Gastroesophageal sphincter (tissue), 4 donors: ENCODE data around the gene KCNMB3. TPM values are rescaled to one million over a fixed set of nuclear protein-coding genes. Genes with fewer than 3 reads are reported as not detected.

ENCODE experiments used
- ATAC-seq: fragments of 150-250 bp; one replicate; pipeline ENCODE4 v1.9.1; 2016; ENCODE audit warnings: mild to moderate bottlenecking, moderate library complexity
- H3K27ac ChIP-seq, 4 donors: fragments of 200-600 bp; sonication (generic) in 3 of 4; 1 replicate in 3 of 4; 2 replicates in 1 of 4; pipeline ENCODE4 v1.5.1; 2016 to 2019
- H3K27me3 ChIP-seq: fragments of 200-600 bp; sonication (generic); one replicate; pipeline ENCODE4 v1.5.1; 2019
- H3K36me3 ChIP-seq, 2 donors: fragments of 200-600 bp; sonication (generic); one replicate each; pipeline ENCODE4 v1.5.1; 2019; ENCODE audit warnings: control low read depth in 1 of 2
- H3K4me1 ChIP-seq, 3 donors: fragments of 200-600 bp; sonication (generic); 1 replicate in 2 of 3; 2 replicates in 1 of 3; pipeline ENCODE4 v1.5.1; 2016 to 2019; ENCODE audit warnings: control low read depth in 2 of 3
- H3K4me3 ChIP-seq, 2 donors: fragments of 200-600 bp; sonication (generic); one replicate each; pipeline ENCODE4 v1.5.1; 2019; ENCODE audit warnings: mild to moderate bottlenecking in 1 of 2, moderate library complexity in 1 of 2
- H3K9me3 ChIP-seq, 3 donors: fragments of 200-600 bp; sonication (generic); one replicate each; pipeline ENCODE4 v1.5.1; 2017 to 2019; ENCODE audit warnings: control low read depth in 2 of 3
- CTCF ChIP-seq, 4 experiments: fragments of 200-600 bp in 2 of 4; fragments of 450-650 bp in 2 of 4; sonication (generic) in 1 of 4; IDR thresholded peaks; one replicate each; pipeline ENCODE4 v1.5.1; 2017 to 2019; ENCODE audit warnings: antibody characterized with exemption in 4 of 4, mild to moderate bottlenecking in 2 of 4, moderate library complexity in 2 of 4
- EP300 ChIP-seq: sonication (generic); formaldehyde crosslinking; IDR thresholded peaks from one replicate; pipeline ENCODE4 v1.6.1; 2017; ENCODE audit warnings: antibody characterized with exemption, mild to moderate bottlenecking
- POLR2A ChIP-seq, 2 donors: fragments of 450-650 bp; IDR thresholded peaks; one replicate each; pipeline ENCODE4 v1.6.1; 2017; ENCODE audit warnings: antibody characterized with exemption in 2 of 2, mild to moderate bottlenecking in 2 of 2, moderate library complexity in 1 of 2
- POLR2AphosphoS5 ChIP-seq: sonication (generic); formaldehyde crosslinking; IDR thresholded peaks from one replicate; pipeline ENCODE4 v1.6.1; 2017; ENCODE audit warnings: antibody characterized with exemption
- WGBS, 2 donors: methylation state at CpG; one replicate each; pipeline ENCODE4 v1.1.5; 2018; ENCODE audit warnings: low coverage in 1 of 2; 5-methylcytosine and 5-hydroxymethylcytosine counted together
- total RNA-seq, 4 donors: library from RNA; depleted of rRNA; stranded (reverse); fragments of >200 nt; gene quantifications; one replicate each; pipeline ENCODE4 v1.1.0, GENCODE V29; 2016

The KCNMB3 gene
- total RNA-seq, 4 donors from 2014 or later: 1.0 to 6.2 (median 4.1) TPM

- Histone ChIP-seq H3K9me3 (no peaks in the 10 kb centered on the region), H3K4me1 (no peaks in the 10 kb centered on the region), H3K4me3 (no peak overlapping the region), H3K27ac (no peak overlapping the region), H3K36me3 (no peaks in the 10 kb centered on the region), H3K27me3 (no peaks in the 10 kb centered on the region)
- whole genome bisulfite sequencing, 2 donors: 83 to 86% methylated on average over 1 to 3 of the region's 3 CpGs
- ATAC-seq: no peak
- TF ChIP-seq POLR2A (IDR thresholded peaks at IDR 0.05) (no peak), CTCF (IDR thresholded peaks at IDR 0.05) (peak in 1 of 4 experiments; percentile 31)
Observed at GRCh38 chr3:179272385-179272784, 21.5 kb upstream of the KCNMB3 start.

- H3K27me3 ChIP-seq: no peaks in the 10 kb centered on the region
- ATAC-seq: no peak
- 75 to 76% methylated on average over 3 to 4 of the region's 4 CpGs for whole genome bisulfite sequencing, 2 donors
Observed at GRCh38 chr3:179269152-179269707, 18.3 kb upstream of the KCNMB3 start.

GRCh38 chr3:179268400-179269051 is 17.6 kb upstream of the KCNMB3 start:
- Histone ChIP-seq H3K36me3 (no peaks in the 10 kb centered on the region), H3K27me3 (no peaks in the 10 kb centered on the region), H3K9me3 (no peaks in the 10 kb centered on the region), H3K4me1 (no peaks in the 10 kb centered on the region), H3K27ac (no peak overlapping the region), H3K4me3 (no peak overlapping the region)
- no peak for TF ChIP-seq POLR2A (IDR thresholded peaks at IDR 0.05)
- TF ChIP-seq CTCF (IDR thresholded peaks at IDR 0.05): no peak
- no peak for TF ChIP-seq POLR2AphosphoS5
- TF ChIP-seq EP300: no peak
- WGBS, 2 donors: 44 to 51% methylated on average over 3 to 4 of the region's 4 CpGs
- no peak for ATAC-seq

More at GRCh38 chr3:179269152-179269707, 18.3 kb upstream of the KCNMB3 start:
- Histone ChIP-seq H3K27ac (no peak overlapping the region), H3K36me3 (no peaks in the 10 kb centered on the region), H3K4me1 (no peaks in the 10 kb centered on the region), H3K4me3 (no peak overlapping the region), H3K9me3 (no peaks in the 10 kb centered on the region)
- no peak for TF ChIP-seq POLR2A (IDR thresholded peaks at IDR 0.05)
- TF ChIP-seq CTCF (IDR thresholded peaks at IDR 0.05): no peak
- no peak for TF ChIP-seq POLR2AphosphoS5
- TF ChIP-seq EP300: no peak

- Histone ChIP-seq H3K27ac (no peak overlapping the region), H3K4me3 (peak overlapping the region in 1 of 2 donors; percentile 6), H3K27me3 (no peaks in the 10 kb centered on the region), H3K36me3 (no peaks in the 10 kb centered on the region), H3K4me1 (peaks cover 0 to under 1% (median 0%) of the 10 kb centered on the region in 3 donors), H3K9me3 (no peaks in the 10 kb centered on the region)
- WGBS, 2 donors: 62 to 67% methylated on average over 9 to 13 of the region's 21 CpGs
- peak; percentile 19 for ATAC-seq
- TF ChIP-seq POLR2A (IDR thresholded peaks at IDR 0.05) (no peak), POLR2AphosphoS5 (no peak), EP300 (no peak), CTCF (IDR thresholded peaks at IDR 0.05) (no peak)
Observed at GRCh38 chr3:179266701-179267211, 15.8 kb upstream of the KCNMB3 start.

- no peak overlapping the region for H3K27ac ChIP-seq
- TF ChIP-seq POLR2A (IDR thresholded peaks at IDR 0.05) (no peak), CTCF (IDR thresholded peaks at IDR 0.05) (no peak), EP300 (no peak), POLR2AphosphoS5 (no peak)
- H3K4me3 ChIP-seq: no peak overlapping the region
- no peak for ATAC-seq
- no peaks in the 10 kb centered on the region for H3K9me3 ChIP-seq
- no peaks in the 10 kb centered on the region for H3K27me3 ChIP-seq
- peaks cover 0 to 3% (median 0%) of the 10 kb centered on the region in 3 donors for H3K4me1 ChIP-seq
- H3K36me3 ChIP-seq: no peaks in the 10 kb centered on the region
- 73% methylated on average over 4 of the region's 4 CpGs; no CpG with 5 or more reads in 1 of the 2 donors for WGBS, 2 donors
Observed at GRCh38 chr3:179265875-179266274, 15.0 kb upstream of the KCNMB3 start.
